Hematopoietic multipotent progenitor cell (in vitro differentiated cells): Measurements from ENCODE around the gene MAN2A2. TPM values are rescaled to one million over a fixed set of nuclear protein-coding genes. Genes with fewer than 3 reads are reported as not detected.
"Not testable (repeated sequence)": the region's sequence is repeated elsewhere in the genome, so short reads cannot be mapped to it uniquely, and the experiment has no call there.

ENCODE experiments used
- DNase-seq, 3 donors: peaks; one replicate each; pipeline ENCODE4 v3.0.0-alpha.2; 2011 to 2015; ENCODE audit warnings: low read depth in 2 of 3, low spot score in 2 of 3
- total RNA-seq: library from RNA; depleted of rRNA; stranded (reverse); fragments of >200 nt; gene quantifications from one replicate; pipeline ENCODE4 v1.2.3, GENCODE V29; 2012

Gene MAN2A2
- total RNA-seq, 1 donor, result 224 TPM

DNA sequence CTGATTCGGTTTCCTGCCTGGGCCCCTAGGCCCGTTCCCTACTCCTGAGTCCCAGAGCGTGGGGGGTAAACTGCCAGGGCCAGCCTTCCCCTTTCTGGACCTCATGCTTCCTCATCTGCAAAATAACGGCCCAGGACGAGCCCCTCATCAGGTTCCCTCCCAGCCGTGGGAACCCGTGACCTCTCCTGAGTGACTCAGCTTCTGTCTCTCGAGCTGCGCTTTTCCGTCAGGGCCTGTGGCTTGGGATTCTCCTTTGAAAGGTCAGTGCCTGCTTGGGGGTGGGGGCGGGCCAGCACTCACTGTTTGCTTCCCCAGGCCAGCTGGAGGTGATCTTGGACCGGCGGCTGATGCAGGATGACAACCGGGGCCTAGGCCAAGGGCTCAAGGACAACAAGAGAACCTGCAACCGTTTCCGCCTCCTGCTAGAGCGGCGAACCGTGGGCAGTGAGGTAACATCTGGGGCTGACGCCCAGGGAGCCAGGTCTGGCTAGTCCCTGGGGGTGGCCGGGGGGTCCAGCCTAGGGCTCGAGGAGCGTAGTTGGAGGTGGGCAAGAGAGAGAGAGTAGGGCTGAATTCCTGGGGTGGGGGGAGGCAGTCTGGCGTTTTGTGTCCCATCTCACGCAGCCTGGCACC is 12.8 kb downstream of the MAN2A2 start:
- peak in 2 of 3 donors; percentile 86 to 89 for DNase-seq

DNA sequence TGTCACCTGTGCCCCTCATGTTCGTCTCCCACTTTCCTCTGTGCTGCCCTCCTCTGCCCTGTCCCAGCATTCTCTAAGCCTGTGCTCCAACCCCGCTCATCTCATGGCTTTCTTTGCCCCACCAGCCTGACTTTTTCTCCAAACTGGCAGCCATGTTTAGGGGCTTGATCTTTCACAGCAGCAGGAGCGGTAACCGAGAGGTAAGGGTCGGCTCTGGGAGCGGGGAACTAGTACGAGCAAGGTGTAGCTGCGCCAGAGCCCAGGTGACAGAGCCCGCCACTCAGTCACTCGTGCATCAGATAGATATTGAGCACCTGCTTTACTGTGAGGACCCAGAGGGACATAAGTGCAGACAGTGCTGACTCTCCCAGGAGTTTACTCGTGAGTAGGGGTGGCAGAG is 13.4 kb downstream of the MAN2A2 start:
- no peak for DNase-seq

DNA sequence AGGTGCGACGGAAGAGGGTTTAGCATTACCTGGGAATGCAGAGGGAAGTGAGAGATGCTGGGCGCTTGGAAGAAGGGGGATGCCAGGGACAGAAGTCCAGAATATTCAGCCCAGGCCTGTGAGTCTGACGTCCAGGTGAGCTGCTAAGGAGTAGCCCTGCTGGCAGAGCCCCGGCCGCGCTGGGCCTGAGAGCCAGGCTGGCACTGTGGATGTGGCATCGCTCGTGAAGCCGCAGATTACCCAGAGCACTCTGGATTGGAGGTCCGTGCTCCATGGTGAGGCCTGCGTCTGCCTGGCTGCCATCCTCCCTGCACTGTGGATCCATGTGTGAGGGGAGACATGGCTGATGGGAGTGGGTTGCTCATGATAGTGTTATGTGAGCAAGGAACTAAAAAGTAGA is 14.5 kb downstream of the MAN2A2 start:
- DNase-seq, result no peak

DNA sequence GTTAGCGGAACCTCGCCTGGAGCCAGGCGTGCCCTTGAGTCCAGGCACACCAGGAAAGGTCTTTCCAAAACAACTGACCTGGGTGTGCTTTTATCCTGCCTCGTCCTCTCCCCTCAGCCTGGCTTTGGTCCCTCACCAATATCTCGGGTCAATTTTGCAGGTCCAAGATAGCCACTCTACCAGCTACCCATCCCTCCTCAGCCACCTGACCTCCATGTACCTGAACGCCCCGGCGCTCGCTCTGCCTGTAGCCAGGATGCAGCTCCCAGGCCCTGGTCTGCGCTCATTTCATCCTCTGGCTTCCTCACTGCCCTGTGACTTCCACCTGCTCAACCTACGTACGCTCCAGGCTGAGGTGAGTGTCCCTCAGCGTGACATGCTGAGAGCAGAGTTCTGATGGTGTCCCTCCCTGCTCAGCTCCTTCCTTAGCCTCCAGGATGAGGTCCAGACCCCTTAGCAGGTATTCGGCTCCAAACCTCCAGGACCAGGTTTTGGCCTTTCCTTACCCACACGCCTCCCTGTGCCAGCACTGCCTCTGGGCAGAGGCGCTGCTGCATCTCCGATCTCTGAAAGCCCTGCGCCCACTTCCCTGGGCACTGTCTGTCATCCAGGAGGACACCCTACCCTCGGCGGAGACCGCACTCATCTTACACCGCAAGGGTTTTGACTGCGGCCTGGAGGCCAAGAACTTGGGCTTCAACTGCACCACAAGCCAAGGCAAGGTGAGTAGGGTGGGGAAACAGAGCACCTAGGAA is 15.1 kb downstream of the MAN2A2 start:
- no peak for DNase-seq

DNA sequence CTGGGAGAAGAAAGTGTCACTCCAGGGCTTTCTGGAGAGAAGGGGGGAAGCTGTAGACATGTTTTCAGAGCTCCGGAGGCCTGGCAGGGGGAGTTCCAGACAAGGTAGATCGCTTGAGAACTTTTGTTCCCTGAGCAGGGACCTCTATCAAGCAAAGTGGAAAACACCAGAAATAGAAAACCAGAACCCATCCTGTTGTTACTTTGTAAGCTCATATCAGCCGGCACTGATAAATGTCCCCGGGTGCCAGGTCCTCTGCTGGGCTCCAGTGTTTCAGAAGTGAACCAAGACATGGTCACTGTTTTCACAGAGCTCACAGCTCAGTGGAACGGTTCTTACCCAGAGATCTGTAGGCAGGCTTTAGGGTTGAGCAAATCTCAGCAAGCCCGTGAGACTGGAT is 15.7 kb downstream of the MAN2A2 start:
- no peak for DNase-seq

DNA sequence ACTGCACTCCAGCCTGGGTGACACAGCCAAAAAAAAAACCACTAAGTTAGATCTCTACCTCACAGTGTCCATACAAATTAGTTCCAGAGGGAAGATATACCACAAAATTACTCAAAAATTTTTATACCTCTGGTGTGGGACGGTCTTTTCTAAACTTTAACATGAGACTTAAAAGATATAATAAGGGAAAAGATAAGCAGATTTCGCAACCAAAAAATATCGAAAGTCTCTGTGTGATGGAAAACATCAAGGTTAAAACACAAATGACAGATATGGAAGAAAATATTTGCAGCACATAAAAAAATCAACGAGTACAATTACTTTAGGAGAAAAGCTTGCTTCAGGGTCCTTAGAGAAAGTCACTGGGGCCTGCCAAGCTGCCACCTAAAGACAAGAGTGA is 18.8 kb downstream of the MAN2A2 start:
- no peak for DNase-seq

DNA sequence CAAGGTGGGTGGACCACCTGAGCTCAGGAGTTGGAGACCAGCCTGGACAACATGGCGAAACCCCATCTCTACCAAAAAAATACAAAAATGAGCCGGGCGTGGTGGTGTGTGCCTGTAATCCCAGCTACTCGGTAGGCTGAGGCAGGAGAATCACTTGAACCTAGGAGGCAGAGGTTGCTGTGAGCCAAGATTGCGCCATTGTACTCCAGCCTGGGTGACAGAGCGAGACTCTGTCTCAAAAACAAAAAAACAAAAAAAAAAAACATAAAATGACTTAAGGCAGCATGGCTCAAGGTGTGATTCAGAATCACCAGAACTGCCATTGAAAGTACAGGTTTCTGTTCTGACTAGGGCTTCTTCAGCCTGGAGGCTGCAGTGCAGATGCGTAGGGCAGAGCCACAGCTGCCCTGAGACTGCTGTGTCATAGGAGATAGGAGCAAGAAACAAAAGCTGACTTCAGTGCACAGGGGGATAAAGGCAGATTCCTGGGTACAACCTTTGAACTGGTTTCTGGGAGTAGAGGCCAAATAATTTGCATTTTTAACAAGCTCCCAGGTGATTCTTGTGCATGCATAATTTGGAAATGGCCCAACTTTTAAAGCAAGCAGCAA is 19.7 kb downstream of the MAN2A2 start:
- not testable (repeated sequence) for DNase-seq

DNA sequence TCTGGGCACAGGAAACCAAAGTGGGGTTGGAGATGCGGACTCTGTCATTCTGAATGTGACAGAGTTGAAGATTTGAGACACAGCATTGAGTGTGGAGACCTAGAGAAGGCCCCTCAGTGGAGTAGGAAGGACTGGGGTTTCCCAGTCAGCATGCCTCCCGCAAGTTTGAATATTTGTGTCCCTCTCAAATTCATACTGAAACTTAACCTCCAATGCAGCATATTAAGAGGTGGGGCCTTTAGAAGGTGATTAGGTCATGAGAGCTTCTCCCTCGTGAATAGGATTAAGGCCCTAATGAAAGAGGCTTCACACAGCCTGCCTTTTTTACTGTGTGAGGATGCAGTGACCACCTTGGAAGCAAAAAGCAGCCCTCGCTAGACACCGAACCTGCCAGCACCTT is 21.3 kb downstream of the MAN2A2 start:
- DNase-seq, result no peak

DNA sequence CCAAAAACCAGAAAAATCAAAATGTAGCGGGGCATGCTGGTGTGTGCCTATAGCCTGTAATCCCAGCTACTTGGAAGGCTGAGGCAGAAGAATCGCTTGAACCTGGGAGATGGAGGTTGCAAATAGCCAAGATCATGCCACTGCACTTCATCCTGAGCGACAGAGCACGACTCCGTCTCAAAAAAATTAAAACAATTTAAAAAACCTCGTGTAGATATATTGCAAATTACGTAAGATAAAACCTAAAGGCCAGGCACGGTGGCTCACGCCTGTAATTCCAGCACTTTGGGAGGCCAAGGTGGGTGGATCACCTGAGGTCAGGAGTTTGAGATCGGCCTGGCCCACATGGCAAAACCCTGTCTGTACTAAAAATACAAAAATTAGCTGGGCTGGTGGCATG is 23.7 kb downstream of the MAN2A2 start:
- not testable (repeated sequence) for DNase-seq

DNA sequence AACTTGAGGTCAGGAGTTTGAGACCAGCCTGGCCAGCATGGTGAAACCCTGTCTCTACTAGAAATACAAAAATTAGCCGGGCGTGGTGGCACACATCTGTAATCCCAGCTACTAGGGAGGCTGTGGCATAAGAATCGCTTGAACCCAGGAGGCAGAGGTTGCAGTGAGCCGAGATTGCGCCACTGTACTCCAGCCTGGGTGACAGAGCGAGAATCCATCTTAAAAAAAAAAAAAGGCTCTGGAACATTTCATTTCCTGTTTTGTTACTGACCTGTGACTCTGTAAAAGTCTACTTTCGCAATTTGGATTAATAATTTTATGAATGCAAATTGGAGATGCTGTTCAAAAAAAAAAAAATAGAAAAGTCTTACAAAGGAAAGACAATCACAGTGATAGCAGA is 25.0 kb downstream of the MAN2A2 start:
- DNase-seq, result not testable (repeated sequence)

DNA sequence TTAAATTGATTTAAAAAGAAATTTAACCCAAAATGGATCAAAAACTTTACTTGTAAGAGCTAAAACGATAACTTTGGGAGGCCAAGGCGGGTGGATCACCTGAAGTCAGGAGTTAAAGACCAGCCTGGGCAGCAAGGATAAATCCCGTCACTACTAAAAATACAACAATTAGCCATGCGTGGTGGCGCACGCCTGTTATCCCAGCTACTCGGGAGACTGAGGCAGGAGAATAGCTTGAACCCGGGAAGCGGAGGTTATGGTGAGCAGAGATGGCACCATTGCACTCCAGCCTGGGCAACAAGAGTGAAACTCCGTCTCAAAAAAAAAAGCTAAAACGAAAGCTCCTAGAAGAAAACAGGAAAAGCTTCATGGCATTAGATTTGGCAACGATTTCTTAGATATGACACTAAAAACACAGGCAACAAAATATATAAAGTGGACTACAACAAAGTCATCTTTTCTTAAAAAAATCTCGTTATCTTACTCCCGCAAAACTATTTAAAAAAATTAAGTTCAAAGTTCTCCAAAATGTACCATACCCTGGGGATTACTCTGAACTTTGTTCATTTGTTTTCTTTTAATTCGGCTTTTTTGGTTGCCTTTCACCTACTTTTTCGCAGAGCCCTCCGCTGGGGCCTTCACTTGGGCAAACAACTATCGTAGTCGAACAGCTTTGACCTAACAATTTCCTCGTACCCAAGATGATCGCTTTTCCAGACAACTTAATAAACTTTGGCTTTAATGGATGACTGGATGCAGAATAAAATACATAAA is 26.3 kb downstream of the MAN2A2 start:
- DNase-seq, result no peak

DNA sequence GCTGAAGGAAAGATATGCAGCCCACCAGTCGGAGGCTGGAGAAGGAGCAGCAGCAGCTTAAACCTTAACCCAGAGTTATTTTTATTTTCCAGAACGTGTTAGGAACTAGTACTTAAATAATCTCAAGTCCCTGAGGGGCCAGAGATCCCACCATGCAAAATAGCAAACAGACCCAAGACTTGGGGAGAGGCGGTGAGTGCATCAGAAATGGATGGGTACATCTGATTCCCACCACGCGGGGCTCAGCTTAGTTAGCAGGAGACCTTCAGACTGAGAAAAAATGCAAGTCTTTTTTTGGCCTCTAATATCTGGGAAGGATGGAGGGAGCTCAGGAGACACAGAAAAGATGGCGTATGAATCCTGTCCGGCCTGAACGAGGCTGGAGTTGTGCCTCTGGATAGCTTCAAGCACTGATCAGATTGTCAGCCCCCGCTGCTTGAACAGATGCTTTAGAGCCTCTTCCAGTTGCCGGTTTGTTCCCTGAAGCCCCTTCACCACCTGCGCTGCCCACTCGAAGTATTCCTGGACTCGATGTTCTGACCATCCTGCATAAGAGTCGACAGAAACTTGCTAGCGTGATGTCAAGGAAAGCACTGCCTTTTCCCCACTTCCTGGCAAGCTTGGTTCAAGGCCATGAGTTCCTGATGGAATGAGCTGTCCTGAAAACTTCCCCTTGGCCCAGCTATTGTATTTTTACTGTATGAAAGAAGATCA is 27.9 kb downstream of the MAN2A2 start:
- no peak for DNase-seq

DNA sequence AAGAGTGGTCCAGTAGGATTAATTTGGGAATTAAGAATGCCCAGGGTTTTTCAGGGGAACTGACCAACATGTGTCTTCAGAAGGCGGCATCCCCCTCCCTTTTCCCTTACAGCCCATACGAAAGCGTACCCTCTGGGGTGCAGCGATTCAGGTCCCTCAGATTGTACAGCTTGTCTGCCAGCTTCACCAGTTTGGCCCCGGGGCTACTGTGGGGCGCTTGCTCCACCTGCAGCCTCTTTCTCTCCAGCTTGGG is 28.4 kb downstream of the MAN2A2 start:
- DNase-seq, result no peak

DNA sequence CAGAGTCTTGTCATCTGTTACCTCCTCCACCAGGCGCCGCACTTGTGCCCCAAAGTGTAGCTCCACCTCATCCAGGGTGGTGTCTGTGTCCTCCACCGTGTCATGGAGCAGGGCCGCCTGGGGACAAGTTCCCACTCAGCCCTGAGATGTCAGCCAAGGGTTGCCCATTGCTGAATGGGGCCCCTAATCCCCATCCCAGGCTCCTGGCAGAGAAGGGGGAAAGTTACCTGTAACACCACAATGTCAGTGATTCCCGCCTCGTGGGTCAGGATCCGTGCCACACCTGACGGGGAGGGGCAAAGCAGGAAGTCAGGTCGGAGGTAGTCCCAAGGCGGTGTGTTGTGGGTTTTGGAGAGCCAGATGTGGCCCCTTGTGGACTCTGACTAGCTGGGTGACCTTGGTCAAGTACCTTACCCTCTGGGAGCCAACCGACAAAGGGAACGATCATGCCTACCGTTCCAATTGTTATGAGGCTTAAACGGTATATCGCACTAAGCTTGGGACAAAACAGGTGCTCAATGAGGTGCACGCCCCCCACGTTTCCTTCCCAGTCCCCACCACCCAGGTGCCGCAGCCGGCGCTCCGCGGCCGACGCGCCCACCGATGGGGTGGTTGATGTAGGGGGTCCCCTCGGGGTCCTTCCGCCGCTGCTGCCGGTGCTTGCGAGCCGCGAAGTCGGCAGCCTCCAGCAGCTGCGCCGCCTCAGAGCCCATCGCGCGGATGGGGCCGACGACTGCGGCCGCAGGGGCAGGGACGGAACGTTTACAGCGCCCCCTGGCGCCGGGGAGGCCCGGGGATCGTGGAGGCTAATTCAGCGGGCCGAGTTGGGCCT is 28.9 kb downstream of the MAN2A2 start, which contains the start of gene HDDC3:
Gene HDDC3, minus strand, starts transcription at position 722 of the 832 bp plus-strand sequence. Its CDS starts 9 bp downstream, at position 713.
- peak; percentile 83 to 93 (median 89) for DNase-seq

DNA sequence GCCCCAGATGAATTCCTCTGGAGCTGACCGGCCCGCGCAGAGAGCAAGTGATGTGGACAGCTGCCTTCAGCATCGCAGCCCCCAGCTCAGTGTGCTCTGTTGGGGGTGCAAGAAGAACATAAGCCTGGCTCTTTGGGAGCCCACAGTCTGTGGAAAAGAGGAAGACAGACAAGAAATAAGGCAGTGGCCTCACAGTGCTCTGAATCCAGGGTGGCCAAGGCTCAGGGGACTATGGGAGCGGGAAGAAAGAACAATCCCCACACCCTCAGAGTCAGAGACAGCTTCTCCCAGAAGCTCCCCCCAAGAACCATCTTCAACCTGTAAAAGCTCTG is 29.5 kb downstream of the MAN2A2 start:
- DNase-seq, result no peak

DNA sequence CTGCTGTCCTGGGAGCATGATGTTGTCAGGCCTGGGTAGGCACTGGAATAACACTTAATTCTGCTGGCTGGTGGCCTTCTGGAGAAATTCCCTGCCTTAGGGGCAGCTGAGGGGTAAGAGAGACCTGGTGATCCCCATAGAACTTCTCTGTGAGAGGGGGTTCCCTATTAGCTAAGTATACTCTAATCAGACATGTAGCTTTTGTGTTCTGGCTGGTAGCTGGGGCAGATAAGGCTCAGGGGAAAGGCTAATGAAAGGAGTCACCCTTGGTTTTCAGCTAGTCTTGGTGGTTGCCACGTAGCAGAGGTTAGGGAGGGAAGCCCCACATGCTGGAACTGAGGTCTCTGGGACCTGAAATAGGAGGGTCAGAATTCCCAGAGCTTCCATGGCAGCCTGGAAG is 30.2 kb downstream of the MAN2A2 start:
- DNase-seq, result no peak

DNA sequence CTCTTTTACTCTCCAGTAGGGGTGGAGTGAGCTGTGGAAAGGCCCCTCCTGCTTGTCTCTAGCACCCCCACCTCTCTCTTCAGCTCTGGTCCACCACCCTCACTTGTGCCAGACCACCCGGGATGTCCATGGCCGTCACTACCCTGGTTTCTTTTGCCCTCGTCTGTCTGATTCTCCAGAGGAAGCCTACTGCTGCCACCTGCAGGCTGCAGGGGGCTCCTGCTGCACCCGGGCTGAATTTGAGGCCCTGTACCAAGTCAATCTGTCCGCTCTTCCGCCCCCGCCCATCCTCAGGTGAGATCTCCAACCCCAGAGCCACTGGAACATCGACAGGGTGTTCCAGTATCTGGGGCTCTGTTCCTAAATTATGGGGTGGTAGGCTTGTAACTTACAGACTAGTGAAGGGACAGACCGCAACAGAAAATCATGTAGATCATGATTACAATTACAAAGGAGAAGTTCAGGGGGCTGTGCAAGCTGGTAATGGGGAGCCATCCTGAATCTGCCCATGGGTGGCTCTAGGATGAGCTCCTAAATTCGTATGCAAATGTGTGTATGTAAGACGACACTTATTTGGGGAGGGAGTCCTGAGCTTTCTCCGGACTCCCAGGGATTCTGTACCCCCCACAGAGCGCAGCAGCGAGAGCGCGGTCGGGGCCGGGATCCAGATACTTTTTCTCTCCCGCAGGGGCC is 31.3 kb downstream of the MAN2A2 start:
- peak; percentile 60 to 87 (median 84) for DNase-seq

DNA sequence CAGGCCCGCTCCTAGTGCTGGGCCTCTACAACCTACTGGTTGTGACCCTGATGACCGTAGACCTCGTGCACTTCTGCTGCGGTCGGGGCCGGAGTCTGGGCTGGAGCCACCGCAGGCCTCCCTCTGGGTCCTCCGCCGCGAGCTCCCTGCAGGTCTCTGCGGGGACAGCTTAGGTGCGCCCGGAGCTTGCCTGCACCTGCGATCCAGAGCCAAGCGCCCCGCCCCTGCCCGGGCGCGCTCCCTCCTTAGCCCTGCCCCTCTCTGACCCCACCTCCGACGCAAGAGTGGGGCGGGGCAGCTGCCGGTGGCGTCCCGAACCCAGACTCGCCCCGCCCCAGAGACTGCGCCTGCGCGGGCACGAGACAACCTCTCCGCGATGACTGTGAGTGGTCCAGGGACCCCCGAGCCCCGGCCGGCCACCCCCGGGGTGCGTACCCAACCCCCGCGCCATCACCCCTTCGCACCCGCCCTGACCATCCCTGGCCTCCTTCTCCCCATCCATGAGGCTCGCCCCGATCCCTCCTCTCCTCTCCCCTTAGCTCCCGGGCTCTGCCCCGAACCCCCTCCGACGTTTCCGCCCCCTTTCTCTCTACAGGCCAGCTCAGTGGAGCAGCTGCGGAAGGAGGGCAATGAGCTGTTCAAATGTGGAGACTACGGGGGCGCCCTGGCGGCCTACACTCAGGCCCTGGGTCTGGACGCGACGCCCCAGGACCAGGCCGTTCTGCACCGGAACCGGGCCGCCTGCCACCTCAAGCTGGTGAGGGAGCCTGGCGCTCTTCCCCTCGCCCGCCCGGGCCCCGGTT is 32.0 kb downstream of the MAN2A2 start, which contains the start of gene UNC45A:
Gene UNC45A, plus strand, starts transcription at position 337 of the 803 bp plus-strand sequence. Its CDS starts 40 bp downstream, at position 377.
- DNase-seq, result peak; percentile 86 to 94 (median 87)
